Prostate gland (tissue), 2 donors: ENCODE measurements around the gene BMP10. TPM values are rescaled to one million over a fixed set of nuclear protein-coding genes. Genes with fewer than 3 reads are reported as not detected.

Source experiments
- DNase-seq: peaks from one replicate; pipeline ENCODE4 v3.0.0-alpha.2; 2019; ENCODE audit warnings: low spot score
- H3K27ac ChIP-seq, 2 donors: fragments of 200-600 bp; sonication (generic); 2 replicates each; pipeline ENCODE4 v1.5.1; 2017 to 2019
- H3K27me3 ChIP-seq: fragments of 200-600 bp; sonication (generic); replicated peaks from 2 replicates; pipeline ENCODE4 v1.5.1; 2019; ENCODE audit not compliant: insufficient read depth
- H3K36me3 ChIP-seq, 2 donors: fragments of 200-600 bp; sonication (generic); 1 replicate in 1 of 2; 2 replicates in 1 of 2; pipeline versions ENCODE4 v1.5.1 to v1.8.1; 2017 to 2019
- H3K4me1 ChIP-seq: fragments of 200-600 bp; sonication (generic); replicated peaks from 2 replicates; pipeline ENCODE4 v1.5.1; 2019
- H3K4me3 ChIP-seq, 2 donors: fragments of 200-600 bp; sonication (generic); 2 replicates each; pipeline ENCODE4 v1.5.1; 2017 to 2019
- H3K9me3 ChIP-seq: fragments of 200-600 bp; sonication (generic); 2 replicates; pipeline ENCODE4 v1.5.1; 2017
- POLR2A ChIP-seq: fragments of 450-650 bp; IDR thresholded peaks from one replicate; pipeline ENCODE4 v1.6.1; 2016; ENCODE audit warnings: antibody characterized with exemption, mild to moderate bottlenecking
- POLR2AphosphoS5 ChIP-seq: sonication (generic); formaldehyde crosslinking; IDR thresholded peaks from one replicate; pipeline ENCODE4 v1.6.1; 2017; ENCODE audit warnings: antibody characterized with exemption
- WGBS: methylation state at CpG from one replicate; pipeline ENCODE4 v1.1.5; 2018; 5-methylcytosine and 5-hydroxymethylcytosine counted together
- intact Hi-C: fragments of 100-400 bp; cut with DNase I; formaldehyde crosslinking; loops from one replicate; pipeline ENCODE4 v1.14.2; 2022
- total RNA-seq, 2 donors: library from RNA; depleted of rRNA; stranded (reverse); fragments of >200 nt; gene quantifications; one replicate each; pipeline ENCODE4 v1.1.0, GENCODE V29; 2016
- TF ChIP-seq, protein P1 (sequence below), 4 experiments: fragments of 200-600 bp in 2 of 4; fragments of 450-650 bp in 2 of 4; sonication (generic) in 2 of 4; IDR thresholded peaks; 1 replicate in 3 of 4; 2 replicates in 1 of 4; pipeline ENCODE4 v1.5.1; 2016 to 2019; ENCODE audit warnings: antibody characterized with exemption in 4 of 4, mild to moderate bottlenecking in 2 of 4, moderate library complexity in 2 of 4

Gene BMP10
- total RNA-seq, 2 donors from 2014 or later = not detected

DNA sequence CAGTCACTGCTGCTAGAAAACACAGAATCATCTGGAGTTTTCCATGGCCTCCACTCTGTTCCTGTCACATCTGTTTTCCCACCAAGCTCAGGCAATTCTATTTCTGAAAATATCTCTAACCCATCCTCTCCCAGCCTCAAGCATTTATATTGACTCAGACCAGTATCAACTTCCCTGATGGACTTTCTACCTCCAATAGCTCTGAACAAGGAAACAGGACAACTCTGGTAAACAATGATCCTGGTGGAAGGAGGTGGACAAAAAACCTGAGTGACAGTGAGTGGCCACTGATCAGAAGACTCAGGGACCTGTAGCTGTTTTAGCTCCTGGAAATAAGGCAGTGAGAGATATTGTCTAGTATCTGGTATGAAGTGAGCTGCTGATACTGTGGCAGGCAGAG, 23.4 kb downstream of the BMP10 start:
- intact Hi-C loops = no loop called here
- TF ChIP-seq, protein P1, sequence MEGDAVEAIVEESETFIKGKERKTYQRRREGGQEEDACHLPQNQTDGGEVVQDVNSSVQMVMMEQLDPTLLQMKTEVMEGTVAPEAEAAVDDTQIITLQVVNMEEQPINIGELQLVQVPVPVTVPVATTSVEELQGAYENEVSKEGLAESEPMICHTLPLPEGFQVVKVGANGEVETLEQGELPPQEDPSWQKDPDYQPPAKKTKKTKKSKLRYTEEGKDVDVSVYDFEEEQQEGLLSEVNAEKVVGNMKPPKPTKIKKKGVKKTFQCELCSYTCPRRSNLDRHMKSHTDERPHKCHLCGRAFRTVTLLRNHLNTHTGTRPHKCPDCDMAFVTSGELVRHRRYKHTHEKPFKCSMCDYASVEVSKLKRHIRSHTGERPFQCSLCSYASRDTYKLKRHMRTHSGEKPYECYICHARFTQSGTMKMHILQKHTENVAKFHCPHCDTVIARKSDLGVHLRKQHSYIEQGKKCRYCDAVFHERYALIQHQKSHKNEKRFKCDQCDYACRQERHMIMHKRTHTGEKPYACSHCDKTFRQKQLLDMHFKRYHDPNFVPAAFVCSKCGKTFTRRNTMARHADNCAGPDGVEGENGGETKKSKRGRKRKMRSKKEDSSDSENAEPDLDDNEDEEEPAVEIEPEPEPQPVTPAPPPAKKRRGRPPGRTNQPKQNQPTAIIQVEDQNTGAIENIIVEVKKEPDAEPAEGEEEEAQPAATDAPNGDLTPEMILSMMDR (IDR thresholded peaks at IDR 0.05) = no peak
- TF ChIP-seq POLR2A (no peak), POLR2AphosphoS5 (no peak)
- Histone ChIP-seq H3K27me3 (no peaks in the 10 kb centered on the region), H3K9me3 (no peaks in the 10 kb centered on the region), H3K27ac (no peak overlapping the region), H3K36me3 (no peaks in the 10 kb centered on the region), H3K4me3 (no peak overlapping the region), H3K4me1 (no peaks in the 10 kb centered on the region)
- no peak for DNase-seq

DNA sequence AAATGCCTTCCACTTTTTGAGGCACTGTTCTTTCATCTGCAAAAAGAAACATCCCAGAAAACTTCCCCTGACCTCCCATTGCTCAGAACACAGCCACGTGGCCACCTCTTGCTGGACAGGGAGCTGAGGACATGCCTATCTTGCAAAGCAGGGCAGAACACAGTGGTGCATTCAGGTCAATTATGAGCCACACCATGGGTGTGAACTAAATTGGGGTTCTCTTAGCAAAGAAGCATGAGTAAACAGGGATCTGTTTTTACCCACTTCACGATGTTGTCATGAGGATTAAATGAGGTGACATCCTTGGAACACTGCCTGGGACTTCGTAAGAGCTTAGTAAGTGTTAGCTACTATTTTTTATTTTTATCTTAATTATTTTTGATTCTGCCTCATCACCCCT, 25.1 kb downstream of the BMP10 start:
- intact Hi-C loops = no loop called here
- Histone ChIP-seq H3K9me3 (no peaks in the 10 kb centered on the region), H3K36me3 (no peaks in the 10 kb centered on the region), H3K27ac (no peak overlapping the region), H3K4me3 (no peak overlapping the region), H3K27me3 (no peaks in the 10 kb centered on the region), H3K4me1 (no peaks in the 10 kb centered on the region)
- TF ChIP-seq POLR2A (no peak), POLR2AphosphoS5 (no peak)
- TF ChIP-seq, protein P1 (IDR thresholded peaks at IDR 0.05) = no peak
- WGBS = 75% methylated on average over 3 of the region's 3 CpGs
- no peak for DNase-seq

DNA sequence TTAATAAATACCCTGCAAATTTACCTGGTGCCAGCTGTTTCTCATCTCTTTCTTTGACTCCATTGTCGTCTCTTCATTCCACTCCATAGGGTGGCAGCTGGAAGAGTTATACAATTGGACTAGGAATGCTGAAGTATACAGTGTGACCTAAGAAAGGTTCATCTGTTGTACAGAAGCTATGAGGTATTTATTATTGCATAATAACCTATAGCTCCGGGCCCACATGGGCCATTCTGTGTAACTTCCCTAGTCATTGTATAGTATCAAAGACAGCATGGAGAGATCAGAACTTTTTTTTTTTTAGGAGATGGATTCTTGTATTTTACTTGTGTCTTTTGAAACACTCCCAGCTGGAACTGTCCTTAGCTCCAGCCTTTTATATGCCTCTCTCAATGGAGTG, 26.2 kb downstream of the BMP10 start:
- no peaks in the 10 kb centered on the region for H3K4me1 ChIP-seq
- no peak overlapping the region for H3K27ac ChIP-seq
- no peak for TF ChIP-seq POLR2AphosphoS5
- TF ChIP-seq POLR2A = no peak
- TF ChIP-seq, protein P1 (IDR thresholded peaks at IDR 0.05) = no peak
- no peaks in the 10 kb centered on the region for H3K27me3 ChIP-seq
- no peaks in the 10 kb centered on the region for H3K36me3 ChIP-seq
- H3K4me3 ChIP-seq = no peak overlapping the region
- 77% methylated on average over 2 of the region's 2 CpGs for WGBS
- intact Hi-C loops = no loop called here
- no peak for DNase-seq
- no peaks in the 10 kb centered on the region for H3K9me3 ChIP-seq

DNA sequence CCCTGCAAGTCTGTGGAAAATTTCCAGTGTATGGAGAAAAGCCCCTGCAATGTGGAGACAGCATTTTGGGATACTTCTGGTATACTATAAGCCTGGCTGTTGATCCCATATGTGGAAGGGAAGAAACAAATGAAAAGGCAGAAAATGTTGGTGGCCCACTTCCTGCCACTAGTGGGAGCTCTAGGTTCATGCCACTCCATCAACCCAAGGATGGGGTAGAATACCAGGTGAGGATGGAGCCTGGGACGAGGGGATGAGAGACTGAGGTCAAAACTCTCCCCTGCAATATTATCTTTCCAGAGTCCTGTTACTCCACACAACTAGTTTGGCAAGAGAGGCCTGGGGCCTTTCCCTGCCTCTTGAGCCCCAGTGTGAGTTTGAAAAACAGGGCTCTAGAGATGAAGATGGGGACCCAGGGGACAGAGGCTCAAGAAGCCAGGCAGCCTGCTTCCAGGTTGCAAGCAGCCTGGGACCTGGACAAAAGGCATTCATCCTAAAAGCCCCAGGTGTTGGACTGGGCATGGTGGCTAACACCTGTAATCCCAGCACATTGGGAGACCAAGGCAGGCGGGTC, 31.9 kb downstream of the BMP10 start:
- Histone ChIP-seq H3K27ac (no peak overlapping the region), H3K4me1 (no peaks in the 10 kb centered on the region), H3K27me3 (no peaks in the 10 kb centered on the region), H3K9me3 (no peaks in the 10 kb centered on the region), H3K4me3 (no peak overlapping the region), H3K36me3 (no peaks in the 10 kb centered on the region)
- intact Hi-C loops = loop anchor here (10.0 kb wide), 1 partner anchor 85 kb away; no protein-coding TSS in a partner anchor
- WGBS = 93% methylated on average over 2 of the region's 2 CpGs
- no peak for TF ChIP-seq POLR2A
- TF ChIP-seq POLR2AphosphoS5 = no peak
- TF ChIP-seq, protein P1 (IDR thresholded peaks at IDR 0.05) = peak in 1 of 4 experiments; percentile 37
- DNase-seq = no peak

DNA sequence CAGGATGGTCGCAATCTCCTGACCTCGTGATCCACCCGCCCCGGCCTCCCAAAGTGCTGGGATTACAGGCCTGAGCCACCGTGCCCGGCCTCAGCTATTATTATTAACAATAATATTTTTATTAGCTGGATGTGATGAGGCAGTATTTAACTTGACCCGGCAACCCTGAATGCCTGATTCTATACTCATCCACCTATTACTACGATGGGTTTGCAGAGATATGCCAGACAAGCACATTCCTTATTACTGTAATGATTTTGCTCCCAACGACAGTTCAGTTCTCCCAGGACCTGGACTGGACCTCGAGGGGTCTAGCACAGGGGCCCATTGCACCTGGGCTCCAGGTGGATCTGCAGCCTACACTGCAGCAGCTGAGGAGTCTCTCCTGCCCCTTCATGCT, 32.6 kb downstream of the BMP10 start:
- Histone ChIP-seq H3K36me3 (no peaks in the 10 kb centered on the region), H3K4me1 (no peaks in the 10 kb centered on the region), H3K4me3 (no peak overlapping the region), H3K9me3 (no peaks in the 10 kb centered on the region), H3K27me3 (no peaks in the 10 kb centered on the region), H3K27ac (no peak overlapping the region)
- WGBS = 91% methylated on average over 10 of the region's 10 CpGs
- intact Hi-C loops = loop anchor here (10.0 kb wide), 1 partner anchor 84 kb away; no protein-coding TSS in a partner anchor
- TF ChIP-seq POLR2AphosphoS5 = no peak
- TF ChIP-seq, protein P1 (IDR thresholded peaks at IDR 0.05) = no peak
- no peak for TF ChIP-seq POLR2A
- DNase-seq = no peak
